NCI-H2227 (cell line): ENCODE results near the gene TLCD4.
"Not testable (repeated sequence)": the region's sequence is repeated elsewhere in the genome, so short reads cannot be mapped to it uniquely, and the experiment has no call there.

Experiments used
- DNase-seq: peaks from one replicate; lab custom pipeline; 2025; ENCODE audit not compliant: unreplicated experiment; lab: John Stamatoyannopoulos, UW

Gene TLCD4

DNA sequence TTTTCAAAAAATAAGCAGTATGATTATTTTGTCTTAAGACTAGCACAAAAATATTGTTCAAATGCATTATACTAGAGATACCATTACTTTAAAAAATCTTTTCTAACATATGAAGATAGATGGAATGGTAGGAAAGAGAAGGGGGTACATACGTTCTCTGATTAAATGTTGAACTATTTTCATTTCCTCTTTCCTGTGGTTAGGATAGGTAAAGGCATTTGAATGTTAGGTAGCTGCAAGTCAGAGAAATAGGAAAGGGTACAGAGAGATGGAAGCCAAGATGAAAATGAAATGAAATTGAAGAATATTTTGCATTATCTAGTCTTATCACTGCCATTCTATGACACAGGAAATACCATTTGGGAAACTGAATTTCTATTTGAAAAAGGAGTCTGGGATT is 28.3 kb downstream of the TLCD4 start:
- DNase-seq = no peak

DNA sequence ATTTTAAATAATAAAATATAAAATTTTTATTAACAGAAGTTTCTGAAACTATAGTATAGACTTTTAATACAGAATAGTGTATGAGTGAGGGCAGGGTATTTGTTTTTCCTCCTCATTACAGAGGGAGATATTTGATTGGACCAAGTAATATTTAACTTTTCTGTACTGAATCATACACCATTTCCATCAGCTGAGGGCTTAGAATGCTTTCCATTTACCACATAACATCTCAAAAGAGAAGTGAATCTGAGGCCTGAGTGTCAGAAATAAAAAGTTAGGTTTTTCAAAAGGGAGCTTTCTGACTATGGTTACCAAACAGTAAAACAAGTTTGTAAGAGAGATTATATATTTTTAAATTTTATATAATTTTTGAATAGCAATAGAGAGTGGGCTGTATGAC is 29.5 kb downstream of the TLCD4 start:
- DNase-seq = no peak

DNA sequence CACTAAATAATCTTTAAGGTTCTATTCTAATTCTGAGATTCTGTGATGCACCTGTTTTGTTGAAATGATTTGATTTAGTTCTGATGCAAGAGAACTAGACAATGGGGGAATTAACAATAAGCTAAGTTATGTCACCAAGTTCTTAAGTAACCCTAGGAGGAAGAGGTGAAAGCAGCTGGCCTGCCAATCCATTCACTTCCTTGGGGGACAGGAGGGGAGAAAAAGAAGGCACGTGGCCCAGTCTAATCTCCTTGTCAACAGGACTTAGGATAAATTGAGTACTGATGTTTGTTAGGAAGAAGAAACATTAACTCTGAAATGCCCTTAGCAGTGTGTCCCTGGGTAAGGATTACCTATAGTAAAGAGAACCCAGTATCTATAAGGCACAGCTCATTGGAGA is 36.9 kb downstream of the TLCD4 start:
- no peak for DNase-seq

DNA sequence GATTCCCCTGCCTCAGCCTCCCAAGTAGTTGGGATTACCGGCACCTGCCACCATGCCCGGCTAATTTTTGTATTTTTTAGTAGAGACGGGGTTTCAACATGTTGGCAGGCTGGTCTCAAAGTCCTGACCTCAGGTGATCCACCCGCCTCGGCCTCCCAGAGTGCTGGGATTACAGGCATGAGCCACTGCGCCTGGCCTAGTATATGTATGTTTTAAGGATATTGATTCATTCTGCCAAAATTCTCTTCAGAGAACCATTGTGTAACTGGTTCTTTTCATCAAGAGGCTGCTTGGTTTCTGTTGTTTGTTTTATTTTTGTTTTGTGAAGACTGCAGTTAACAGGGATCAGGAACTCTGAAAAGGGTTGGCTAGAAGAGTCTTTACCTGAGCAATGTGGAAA is 48.4 kb downstream of the TLCD4 start:
- DNase-seq = not testable (repeated sequence)
